ENCODE data around the gene ZNF473.

- no peak for TF ChIP-seq CTCF (IDR thresholded peaks at IDR 0.05)
- TF ChIP-seq POLR2A (IDR thresholded peaks at IDR 0.05): no peak
Measured at GRCh38 chr19:50058425-50058824, 32.6 kb downstream of the ZNF473 start.

All from lower leg skin (tissue), 3 donors.